NCI-H1436 treated with DMSO at 0.1 percent for 48 hours (cell line): ENCODE data around the gene NID2.

Experiments
- DNase-seq: peaks from one replicate; lab custom pipeline; 2025; lab: John Stamatoyannopoulos, UW

The NID2 gene

DNA sequence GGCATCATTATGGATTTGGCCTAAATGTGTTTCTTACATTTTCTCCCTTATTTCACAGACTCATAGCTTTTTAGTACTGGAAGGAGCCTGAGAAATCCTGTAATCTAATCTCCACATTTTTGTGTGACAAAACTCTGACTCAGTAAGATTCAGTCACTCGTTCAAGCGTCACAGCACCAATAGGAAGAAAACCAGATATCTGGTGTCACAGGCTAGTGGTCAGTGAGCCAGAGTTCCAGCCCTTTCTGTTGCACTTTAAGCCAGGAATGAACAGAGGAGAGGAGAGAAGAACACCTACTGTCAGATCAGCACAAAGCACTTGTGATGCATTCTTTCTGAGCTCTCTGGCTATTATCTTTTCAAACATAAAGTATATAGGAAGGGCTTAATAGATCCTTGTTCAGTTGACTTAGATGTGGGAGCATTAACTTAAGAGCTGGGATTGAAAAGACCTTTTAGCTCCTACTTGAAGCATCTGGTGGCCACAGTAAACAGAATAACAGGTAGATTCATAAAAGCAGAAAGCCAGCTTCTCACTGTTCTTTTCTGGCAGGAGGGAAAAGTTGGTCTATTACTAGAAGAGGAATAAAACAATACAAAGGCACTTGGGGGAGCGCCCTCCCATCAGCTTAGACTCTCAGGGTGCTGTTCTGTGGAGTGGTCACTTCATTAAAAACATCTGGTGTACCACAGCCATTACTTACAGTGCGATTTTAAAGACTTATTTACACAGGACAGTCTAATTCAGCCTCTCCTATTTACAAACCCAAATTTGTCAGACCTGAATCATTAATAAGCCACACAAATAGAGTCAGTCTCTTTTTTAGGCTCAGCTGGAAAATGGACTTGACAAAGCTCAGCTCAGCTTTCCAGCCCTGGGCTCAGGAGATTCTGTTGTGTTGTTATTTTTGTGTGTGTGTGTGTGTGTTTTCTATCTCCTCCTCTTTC is 12.2 kb upstream of the NID2 start:
- no peak for DNase-seq

DNA sequence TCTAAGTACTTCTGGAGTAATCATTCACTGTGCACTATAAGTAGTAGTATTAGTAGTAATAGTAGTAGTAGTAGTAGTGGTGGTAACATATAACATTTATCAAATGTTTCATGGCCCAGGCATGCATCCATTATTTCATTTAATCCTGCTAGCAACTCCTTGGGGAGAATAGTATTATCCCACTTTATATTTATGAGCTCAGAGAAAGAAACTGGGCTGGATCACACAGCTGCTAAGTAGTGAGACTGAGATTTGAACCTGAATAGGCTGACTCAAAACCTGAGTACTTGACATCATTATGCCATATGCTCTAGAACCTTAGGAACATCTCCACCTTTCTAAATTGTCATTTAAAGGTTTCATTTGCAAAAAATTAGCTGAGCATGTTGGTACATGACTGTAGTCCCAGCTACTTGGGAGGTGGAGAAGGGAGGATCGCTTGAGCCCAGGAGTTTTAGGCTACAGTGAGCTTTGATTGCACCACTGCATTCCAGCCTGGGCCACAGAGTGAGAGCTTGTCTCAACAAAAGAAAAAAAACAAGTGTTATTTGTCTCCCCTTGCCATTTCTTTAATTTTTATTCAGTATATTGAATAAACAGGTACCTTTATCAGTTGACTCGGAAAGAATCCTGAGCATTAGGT is 11.4 kb upstream of the NID2 start:
- DNase-seq: no peak

DNA sequence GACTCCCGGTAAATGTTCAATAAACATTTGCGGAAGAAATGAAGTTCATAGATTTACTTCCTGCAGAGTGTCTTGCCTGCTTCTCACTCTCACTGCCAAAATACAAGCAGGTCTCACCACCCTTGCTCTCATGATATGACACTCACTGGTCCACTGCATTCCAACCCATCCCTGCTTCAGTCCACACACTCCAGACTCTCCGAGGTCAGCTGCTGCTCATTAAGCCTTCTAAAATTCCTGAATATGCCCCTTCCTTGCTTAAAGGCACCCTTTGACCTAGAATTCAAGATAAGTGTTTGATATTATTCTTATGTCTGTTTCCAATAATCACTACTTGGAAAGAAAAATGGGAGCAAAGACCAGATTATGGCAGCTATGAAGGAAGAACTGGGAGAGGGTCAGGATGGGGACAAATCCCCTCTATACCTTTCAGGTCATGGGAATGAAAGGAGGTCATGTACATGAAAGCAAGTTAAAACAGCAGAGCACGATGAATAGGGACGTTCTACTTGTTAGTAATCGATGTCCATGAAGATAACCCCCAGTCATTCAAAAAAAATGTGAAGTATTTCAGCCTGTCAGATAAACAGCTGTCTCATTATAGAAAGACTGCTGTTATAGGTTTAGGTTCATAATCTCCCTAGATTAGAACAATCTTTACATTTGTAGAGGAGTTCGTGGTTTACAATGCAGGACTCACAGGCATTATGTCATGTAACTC is 10.5 kb upstream of the NID2 start:
- DNase-seq: no peak

DNA sequence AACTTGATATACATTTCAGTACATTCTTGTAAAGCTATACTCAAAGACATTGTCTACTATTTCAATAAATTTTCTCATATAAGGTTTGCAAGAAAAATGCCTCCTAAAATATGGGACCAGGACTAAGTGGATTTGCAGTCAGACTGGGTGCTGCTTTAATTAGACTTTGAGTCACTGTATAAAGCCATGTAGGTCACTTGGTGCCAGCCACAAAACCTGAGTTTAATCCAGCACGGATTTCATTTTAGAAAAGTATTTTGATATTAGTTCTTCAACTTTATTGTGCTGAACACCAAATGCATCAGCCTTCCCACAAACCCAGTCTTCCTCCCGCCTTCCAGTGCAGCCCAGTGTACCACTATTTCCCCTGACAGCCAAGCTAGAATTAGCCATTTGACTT is 9.9 kb upstream of the NID2 start:
- DNase-seq: no peak

DNA sequence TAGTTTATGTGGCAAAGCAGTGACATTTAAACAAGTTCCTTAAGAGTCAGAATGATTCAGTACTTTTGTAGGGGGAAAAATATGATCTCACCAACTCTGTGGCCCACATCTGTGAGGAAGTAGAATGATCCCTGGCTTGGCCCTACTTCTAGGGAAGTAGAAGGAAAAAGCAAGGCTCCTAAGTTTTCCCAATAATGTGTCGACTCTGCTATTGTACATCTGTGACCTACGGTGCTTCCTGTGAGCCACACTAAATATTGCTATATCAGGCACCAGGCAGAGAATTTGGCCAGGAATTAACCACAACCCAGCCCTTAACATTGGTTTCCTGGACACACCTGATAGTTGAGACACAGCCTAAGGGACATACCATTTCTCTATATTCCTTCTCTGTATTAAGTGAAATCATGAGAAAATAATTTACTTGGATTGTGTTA is 9.3 kb upstream of the NID2 start:
- DNase-seq: no peak

DNA sequence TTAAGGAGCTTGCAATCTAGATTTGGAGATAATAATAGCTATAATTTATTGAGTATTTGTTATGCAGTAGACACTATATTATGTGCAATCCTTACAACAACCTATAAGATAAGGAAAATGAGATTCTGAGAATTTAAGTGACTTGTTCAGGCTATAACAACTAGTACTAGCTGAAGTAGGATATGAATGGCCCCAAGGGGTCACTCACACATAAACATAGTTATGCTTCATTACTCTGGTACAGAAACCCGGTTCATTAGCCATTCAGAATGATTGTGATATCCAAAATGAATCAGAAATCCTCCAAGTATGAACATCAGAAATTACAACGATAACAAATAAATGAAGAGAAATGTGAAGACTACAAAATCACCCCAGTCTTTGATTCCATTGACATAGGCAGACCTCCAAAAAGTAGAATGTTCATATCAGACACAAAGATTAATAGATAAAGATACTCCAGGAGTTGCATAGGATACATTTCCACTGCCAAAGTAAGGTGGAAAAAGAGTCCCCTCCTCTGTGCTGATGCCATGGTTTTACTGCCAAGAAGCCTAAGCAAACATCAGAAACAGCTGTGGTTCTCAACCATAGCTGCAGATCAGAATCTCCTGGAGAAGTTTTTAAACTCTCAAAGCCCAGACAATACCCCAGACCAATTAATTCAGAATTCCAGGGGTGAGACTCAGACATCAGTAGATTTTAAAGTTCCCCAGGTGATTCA is 8.6 kb upstream of the NID2 start:
- no peak for DNase-seq

DNA sequence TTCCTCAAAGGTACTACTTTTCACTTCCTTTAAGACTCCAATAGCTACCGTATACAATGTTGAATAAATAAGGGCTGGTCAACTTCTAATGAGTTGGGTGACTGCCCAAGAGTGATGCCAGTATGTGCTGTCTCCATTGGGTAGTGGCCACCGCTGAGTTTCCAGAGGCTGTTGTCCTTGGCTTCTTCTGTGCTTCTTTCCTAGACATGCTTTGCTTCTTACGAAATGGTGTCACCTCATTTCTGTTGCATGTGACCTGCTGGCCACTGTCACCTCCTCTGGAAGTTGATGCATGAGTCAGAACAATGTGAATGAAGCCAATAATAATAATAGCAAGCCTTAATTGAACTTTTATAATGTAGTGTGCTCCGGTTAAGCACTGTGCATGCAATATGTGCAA is 7.5 kb upstream of the NID2 start:
- DNase-seq: no peak

DNA sequence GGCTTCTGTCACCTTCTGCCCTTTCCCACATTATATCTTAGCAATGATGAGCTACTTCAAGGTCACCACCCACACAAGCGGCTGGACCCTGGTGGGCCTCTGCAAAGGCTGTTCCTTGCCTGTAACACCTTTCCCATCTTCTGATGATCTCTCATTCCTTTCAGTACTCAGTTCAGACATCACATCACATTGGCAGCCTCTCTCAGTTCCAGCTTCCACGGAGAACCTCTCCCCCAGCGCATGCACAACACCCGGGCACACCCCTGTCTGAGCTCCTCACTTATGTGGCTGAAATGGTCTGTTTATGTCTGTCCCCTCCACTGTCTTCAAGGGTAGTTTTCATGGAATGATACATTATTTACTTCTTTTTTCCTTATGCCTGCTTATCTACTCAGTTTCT is 6.5 kb upstream of the NID2 start:
- DNase-seq: no peak

DNA sequence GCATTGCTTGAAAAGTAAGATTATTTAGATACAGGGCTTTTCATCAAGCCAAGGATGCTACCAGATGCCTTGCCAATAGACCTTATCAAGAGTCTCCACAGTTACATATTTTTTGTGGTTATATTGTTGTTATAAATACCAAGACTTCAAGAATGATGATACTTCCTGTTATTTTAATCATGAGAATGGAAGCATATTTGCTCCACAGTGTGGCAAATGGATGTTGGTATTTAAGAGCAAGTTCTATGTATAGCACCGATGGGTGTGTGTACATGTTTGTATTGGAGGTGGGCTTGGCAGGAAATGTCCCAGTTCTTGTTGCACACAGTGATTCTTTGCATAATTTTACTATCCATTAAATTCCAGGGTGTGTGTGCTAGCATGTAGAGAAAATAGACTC is 4.4 kb upstream of the NID2 start:
- no peak for DNase-seq

DNA sequence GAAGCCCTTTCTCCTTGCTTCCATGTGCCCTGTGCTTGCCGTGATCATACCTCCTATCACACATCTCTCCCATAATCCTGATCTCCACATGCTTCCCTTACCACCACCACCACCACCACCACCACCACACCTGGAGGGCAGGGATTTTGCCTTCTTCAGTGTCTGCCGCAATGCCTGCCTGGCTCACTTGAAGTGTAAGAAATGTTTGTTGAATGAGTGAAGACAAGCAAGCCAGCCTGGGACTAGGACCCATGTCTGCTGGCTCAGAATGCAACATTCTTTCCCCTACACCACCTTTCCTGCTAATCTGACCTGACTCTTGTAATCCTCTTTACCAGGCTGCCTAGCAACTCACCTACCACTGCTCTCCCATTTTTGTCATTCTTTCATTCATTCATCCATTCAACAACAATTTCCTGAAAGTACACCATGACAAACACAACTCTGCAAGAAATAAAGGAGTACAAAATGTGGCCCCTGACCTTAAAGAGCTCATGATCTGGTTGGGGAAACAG is 3.5 kb upstream of the NID2 start:
- DNase-seq: no peak

DNA sequence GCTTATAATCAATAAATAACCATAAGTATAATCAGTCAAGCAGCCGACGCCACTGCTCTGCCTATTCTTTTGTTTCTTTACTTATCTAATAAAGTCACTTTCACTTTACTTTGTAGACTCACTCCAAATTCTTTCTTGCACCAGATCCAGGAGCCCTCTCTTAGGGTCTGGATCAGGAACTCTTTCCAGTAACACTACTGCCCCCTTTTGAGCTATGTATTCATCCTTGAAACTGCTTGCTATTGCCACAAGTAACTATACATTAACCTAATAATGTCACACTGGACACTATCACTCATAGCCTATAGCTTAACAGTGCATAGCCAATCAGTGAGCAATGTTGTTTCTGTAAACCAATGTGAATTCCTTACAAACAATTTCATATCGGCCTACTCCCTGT is 2.8 kb upstream of the NID2 start:
- DNase-seq: no peak

DNA sequence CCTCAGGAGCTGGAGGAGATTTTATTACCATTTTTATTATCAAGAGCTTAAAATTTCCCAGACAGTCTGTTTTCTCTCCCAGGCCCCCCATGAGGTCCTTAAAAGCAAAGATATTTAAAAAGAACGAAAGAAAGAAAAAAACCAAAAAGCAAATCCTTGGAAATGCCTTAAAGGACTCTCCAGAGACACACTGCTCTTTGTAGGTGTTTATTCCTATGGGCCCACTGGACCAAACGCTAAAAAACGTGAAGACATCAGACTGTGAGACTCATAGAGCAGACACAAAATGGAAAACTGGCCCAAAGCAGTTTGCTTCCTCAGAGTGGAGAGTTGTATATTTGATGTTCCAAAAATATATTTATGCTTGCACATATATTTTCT is 1.2 kb upstream of the NID2 start:
- DNase-seq: no peak

DNA sequence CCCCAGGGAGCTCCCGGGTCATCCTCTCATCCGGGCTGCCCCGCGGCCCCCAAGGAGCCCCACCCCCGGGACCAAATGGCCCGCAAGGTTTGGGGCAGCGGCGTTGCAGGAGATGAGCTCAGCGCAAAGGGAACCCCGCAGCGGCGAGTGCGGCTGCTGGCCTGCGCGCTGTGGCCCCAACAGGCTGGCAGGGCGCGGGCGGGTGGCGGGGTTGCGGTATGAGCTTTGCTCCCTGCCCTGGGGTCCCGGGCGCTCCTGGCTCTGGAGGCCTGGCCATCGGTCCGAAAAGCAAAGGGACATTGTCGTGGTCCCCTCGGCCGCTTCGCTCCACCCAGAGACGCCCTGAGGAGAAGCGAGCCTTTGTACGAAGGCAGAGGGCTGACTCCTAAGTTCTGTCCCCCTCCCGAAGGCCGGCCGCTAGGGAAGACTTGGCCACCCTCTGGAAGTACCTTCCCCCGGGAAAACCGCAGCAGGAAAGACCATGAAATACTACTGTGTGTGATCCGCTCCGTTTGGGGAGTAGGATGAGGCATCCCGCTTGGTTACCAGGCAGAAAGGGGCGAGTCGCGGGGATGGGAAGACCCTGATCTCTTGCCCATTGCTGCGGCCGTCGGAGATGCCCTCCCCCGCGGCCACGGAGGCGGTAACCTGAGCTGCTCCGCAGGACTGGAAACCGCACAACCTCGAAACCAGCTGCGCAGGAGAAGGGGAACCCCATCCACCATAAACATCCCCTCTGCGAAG is 620 bp upstream of the NID2 start:
- DNase-seq: no peak

DNA sequence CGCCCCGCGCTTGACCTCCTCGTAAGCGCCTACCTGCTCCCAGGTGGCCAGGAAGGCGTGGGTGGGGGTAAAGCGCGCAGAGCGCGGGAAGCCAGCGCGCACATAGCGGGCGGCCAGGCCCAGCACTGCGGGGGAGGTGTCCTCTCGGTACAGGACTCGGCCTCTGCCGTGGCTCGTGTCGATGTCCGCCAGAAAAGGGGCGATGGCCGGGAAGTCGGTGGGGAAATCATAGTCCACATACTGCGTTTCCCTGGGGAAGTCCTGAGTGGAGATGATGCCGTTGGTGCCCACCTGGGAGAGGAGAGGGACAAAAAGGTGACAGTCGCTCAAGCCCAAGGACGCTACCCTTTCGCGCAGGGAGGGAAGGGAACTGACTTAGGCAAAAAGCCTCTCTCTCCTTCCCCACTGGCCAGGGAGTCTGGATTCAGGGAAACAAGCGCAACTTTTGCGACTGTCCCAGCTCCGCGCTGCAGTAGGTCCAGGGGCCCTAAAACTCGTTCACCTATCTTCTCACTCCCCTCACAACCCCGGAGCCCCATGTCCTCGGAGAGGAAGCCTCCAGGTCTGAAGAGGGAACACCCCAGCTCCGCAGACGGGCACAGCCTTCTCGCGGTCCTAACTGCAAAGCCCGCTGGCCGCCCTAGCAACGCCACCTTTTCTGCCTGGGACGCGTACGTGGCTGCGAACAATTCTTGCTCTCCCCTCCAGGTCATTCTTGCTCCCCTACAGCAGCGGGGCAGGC is 815 bp downstream of the NID2 start:
- no peak for DNase-seq

DNA sequence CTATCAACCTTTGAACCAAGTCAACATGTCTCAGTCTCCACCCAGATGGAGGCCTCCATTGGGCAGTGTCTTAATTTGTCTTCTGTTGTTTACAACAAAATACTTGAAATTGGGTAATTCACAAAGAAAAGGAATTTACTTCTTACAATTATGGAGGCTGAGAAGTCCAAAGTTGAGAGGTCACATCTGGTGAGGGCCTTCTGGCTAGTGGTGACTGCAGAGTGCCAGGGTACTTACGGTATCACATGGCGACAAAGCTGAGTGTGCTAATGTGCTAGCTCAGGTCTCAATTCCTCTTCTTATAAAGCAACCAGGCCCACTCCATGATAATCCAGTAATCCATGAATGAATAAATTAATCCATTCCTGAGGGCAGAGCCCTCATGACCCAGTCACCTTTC is 4.7 kb downstream of the NID2 start:
- DNase-seq: no peak

DNA sequence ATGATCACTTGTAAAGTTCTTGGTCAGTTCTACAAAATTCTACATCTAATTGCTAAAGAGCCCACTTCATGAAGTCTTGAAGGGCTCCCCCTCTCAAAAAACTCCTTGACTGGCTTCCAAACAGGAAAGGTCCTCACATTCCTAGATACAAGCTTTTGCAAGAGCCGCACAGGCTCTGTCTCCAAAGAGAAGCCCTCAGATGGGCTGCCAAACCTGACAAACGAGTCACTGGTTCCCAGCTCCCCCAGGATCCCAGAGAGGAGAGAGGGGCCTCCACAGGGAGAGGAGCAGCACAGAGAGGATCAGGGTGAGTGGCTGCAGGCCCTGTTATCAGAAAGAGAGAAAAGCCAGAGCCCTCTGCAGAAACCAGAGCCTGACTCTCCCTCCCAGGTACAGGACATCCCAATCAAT is 5.8 kb downstream of the NID2 start:
- DNase-seq: no peak

DNA sequence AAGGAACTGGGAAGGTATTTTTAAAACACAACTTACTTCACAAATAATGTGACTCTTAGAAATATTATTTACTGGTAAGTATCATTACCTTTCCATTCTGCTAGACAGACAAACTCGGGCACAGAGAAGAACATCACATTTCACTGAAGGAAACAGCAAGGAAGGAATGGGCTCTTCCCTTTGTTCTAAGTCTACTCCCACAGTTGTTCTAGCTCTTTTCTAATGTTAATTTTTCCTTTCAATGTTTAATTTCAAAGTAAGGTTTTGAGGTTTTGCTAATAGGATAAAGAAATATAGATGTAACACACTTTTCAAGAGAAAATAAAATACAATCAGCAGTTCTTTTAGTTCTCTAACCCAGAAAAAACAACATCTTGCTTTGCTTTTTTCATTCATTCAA is 7.0 kb downstream of the NID2 start:
- DNase-seq: no peak

DNA sequence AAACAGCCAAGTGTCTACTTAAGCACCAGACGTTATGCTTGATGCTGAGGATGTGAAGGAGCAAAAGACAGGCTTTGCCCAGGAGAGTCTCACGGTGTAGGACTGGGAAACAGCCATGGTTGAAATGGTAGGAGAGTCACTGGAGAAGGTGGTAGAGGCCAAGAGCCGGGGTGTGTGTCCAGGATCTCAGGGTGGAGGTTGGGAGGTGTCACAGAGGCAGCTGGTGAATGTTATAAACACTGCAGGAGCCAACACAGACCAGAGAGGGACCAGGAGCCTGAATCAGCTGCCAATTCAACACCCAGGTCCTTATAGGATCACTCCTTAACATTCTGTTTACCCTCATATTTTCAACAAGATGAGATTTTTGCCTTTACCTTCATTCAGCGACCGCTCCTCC is 7.5 kb downstream of the NID2 start:
- no peak for DNase-seq

DNA sequence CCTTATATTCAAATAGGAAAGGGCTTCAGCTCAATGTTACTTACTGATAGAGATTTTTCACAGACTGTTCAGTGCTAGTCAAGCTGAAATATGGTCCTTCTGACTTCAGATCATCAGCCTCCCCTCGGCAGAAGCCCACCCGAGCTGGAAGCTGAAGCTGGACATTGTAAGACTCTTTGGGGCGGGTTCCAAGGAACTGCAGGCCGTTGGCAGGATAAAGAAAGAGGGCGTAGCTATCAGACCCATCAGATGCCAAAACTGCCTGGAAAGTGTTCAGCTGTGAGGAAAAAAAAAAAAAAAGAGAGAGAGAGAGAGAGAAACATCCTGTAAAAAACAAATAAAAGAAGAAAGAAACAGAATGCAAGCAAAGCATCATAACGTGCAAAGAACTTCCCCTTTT is 8.8 kb downstream of the NID2 start:
- no peak for DNase-seq

DNA sequence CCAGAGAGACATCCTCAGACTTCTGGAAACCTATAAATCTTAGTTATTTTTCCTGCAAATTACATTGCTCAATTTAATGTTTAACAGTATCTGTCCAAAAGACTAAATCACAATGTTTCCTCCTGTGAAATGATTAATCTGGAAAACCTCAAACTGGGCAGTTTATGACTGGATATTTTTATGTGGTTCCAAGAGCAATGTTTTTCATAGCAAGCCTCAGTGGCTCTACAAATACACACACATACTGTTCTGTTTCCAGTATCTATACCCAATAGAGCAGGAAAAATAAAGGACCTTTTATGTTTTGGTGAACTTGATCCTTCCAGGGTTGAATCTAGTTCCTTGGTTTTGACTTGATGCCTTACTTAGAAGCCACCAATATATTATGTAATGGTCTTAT is 9.2 kb downstream of the NID2 start:
- no peak for DNase-seq

DNA sequence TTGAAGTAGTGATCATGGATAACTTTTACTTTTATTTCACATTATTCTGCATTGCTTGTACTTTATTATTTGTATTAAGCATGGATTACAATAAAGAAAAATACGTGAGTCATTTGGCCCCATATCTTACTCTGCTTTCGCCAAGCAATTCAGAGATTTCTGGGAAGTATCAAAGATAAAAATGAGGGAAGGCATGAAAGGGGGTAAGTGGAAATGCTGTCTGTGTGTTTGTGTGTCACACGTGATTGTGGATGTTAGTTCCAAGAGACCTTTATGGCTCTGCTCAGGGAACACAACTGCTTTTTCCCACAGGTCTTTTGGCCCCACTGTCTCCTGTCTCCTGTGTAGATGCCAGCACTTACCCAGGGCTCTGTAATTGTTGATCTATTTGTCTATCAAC is 10.5 kb downstream of the NID2 start:
- no peak for DNase-seq
